Measurements from ENCODE around the gene SIRT6. TPM values are rescaled to one million over a fixed set of nuclear protein-coding genes. Genes with fewer than 3 reads are reported as not detected.

Gene SIRT6
- total and polyA plus RNA-seq, 9 of the 15 experiments (the other 6 are each of a cell fraction or from before 2014, with no cell fraction given) = 1.4 to 41.1 (median 10.2) TPM

DNA sequence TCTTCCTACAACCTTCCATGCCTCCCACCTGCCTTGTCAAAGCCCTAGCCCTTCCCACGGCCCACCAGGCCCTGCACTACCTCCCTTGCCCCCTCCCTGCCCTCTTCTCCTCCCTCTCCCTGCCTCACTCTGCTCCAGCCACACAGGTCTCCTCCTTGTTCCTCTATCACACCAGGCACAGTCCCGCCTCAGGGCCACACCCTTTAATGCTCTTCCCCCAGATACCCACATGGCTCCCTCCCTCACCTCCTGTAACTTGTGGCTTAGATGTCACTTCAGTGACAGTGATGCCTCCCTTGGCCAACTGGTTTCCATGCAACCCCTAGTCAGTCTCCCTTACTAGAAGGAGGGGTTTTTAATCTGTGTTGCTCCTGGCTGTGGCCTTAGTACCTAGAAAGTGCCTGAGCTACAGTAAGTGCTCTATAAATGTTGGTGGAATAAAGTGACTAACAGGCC is 1.3 kb downstream of the SIRT6 start (continued):
- TF ChIP-seq NKRF (IDR thresholded peaks at IDR 0.05; ENCODE audit: borderline replicate concordance) = peak; percentile 39; the same call in 1 of the 2 replicates
- 0 out of 2 replicates have a peak, but pooled peaks have one; percentile 23 for TF ChIP-seq MYC (IDR thresholded peaks at IDR 0.05; ENCODE audit: low read depth, low read length)
- TF ChIP-seq MYC (CRISPR knock-in tag; IDR thresholded peaks at IDR 0.05; ENCODE audit: borderline replicate concordance, low read depth) = no peak
- no peak for TF ChIP-seq ZSCAN29 (IDR thresholded peaks at IDR 0.05)
- no peak for TF ChIP-seq PHF20 (IDR thresholded peaks at IDR 0.05; ENCODE audit: partially characterized antibody)
- no peak for TF ChIP-seq MYBL2 (IDR thresholded peaks at IDR 0.05; ENCODE audit: low read depth)
- no peak for TF ChIP-seq MYBL2 (CRISPR knock-in tag; IDR thresholded peaks at IDR 0.05; ENCODE audit: borderline replicate concordance)
- 0 out of 4 replicates have a peak, but pooled peaks of 1 of the 2 experiments have one; percentile 44 for TF ChIP-seq FOXK2 (conservative IDR thresholded peaks at IDR 0.05 in 1 of 2, IDR thresholded peaks at IDR 0.05 in 1 of 2; ENCODE audit: low read depth in 2 of 2)
- peak; percentile 50; the same call in 1 of the 2 replicates for TF ChIP-seq TCF3 (CRISPR knock-in tag; IDR thresholded peaks at IDR 0.05)
- no peak for TF ChIP-seq TARDBP (IDR thresholded peaks at IDR 0.05)
- TF ChIP-seq ELF1 (tag; IDR thresholded peaks at IDR 0.05) = no peak
- TF ChIP-seq CBX3 (IDR thresholded peaks at IDR 0.05; ENCODE audit: borderline replicate concordance in 1 of 2, low read length in 2 of 2) = no peak
- TF ChIP-seq CTCF (IDR thresholded peaks at IDR 0.05 in 2 of 3, conservative IDR thresholded peaks at IDR 0.05 in 1 of 3; ENCODE audit: insufficient read depth in 2 of 3, low read depth in 1 of 3, low read length in 3 of 3) = no peak
- no peak for TF ChIP-seq HDAC2 (IDR thresholded peaks at IDR 0.05)
- no peak for TF ChIP-seq ZC3H11A (IDR thresholded peaks at IDR 0.05; ENCODE audit: low read depth, low read length)
- TF ChIP-seq CBX5 (IDR thresholded peaks at IDR 0.05; ENCODE audit: borderline replicate concordance, low read depth) = no peak
- TF ChIP-seq ZNF695 (CRISPR knock-in tag; IDR thresholded peaks at IDR 0.05) = no peak
- no peak for TF ChIP-seq RBBP5 (IDR thresholded peaks at IDR 0.05; ENCODE audit: borderline replicate concordance, insufficient read depth, low read length, poor library complexity, severe bottlenecking)
- TF ChIP-seq, protein P1, sequence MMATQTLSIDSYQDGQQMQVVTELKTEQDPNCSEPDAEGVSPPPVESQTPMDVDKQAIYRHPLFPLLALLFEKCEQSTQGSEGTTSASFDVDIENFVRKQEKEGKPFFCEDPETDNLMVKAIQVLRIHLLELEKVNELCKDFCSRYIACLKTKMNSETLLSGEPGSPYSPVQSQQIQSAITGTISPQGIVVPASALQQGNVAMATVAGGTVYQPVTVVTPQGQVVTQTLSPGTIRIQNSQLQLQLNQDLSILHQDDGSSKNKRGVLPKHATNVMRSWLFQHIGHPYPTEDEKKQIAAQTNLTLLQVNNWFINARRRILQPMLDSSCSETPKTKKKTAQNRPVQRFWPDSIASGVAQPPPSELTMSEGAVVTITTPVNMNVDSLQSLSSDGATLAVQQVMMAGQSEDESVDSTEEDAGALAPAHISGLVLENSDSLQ (IDR thresholded peaks at IDR 0.05) = peak; percentile 72
- TF ChIP-seq, protein P2, sequence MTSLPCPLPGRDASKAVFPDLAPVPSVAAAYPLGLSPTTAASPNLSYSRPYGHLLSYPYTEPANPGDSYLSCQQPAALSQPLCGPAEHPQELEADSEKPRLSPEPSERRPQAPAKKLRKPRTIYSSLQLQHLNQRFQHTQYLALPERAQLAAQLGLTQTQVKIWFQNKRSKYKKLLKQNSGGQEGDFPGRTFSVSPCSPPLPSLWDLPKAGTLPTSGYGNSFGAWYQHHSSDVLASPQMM (CRISPR knock-in tag; IDR thresholded peaks at IDR 0.05) = no peak
- TF ChIP-seq SMARCB1 (IDR thresholded peaks at IDR 0.05; ENCODE audit: insufficient read length, low read depth) = no peak
- TF ChIP-seq NCOA6 (IDR thresholded peaks at IDR 0.05) = no peak
- no peak for TF ChIP-seq RBM15 (IDR thresholded peaks at IDR 0.05; ENCODE audit: insufficient read depth, low read length)
- TF ChIP-seq RFX5 (IDR thresholded peaks at IDR 0.05; ENCODE audit: low read depth, low read length) = no peak
- no peak for TF ChIP-seq ZNF143 (CRISPR knock-in tag; IDR thresholded peaks at IDR 0.05)
- peak; percentile 41 for TF ChIP-seq ZFP36 (IDR thresholded peaks at IDR 0.05; ENCODE audit: low read depth, low read length, partially characterized antibody)
- peak; percentile 63 for TF ChIP-seq CBFA2T3 (IDR thresholded peaks at IDR 0.05)

Data from K562 (cell line).